NB4 (cell line): ENCODE results near the gene WASL.

Experiments used
- CTCF ChIP-seq: IDR thresholded peaks from one replicate; pipeline ENCODE4 v1.5.1; 2012; ENCODE audit warnings: low read depth, low read length
- MAX ChIP-seq: IDR thresholded peaks from 2 replicates; pipeline ENCODE4 v1.6.1; 2011; ENCODE audit warnings: low read depth, low read length
- POLR2A ChIP-seq: IDR thresholded peaks from 2 replicates; pipeline ENCODE4 v1.6.1; 2011; ENCODE audit warnings: mild to moderate bottlenecking; ENCODE audit not compliant: insufficient read length; ENCODE audit errors: extremely low read depth

- no peak for TF ChIP-seq CTCF
- TF ChIP-seq POLR2A, result no peak
- TF ChIP-seq MAX, result peak; percentile 73
Observed at GRCh38 chr7:123725586-123726171, 23.1 kb downstream of the WASL start.
